HG03159 (cell line): ENCODE measurements around the gene CEACAM18.
A peak's percentile ranks its signal among the peaks of the same experiment; 100 is the strongest.
"Not testable (repeated sequence)": the region's sequence is repeated elsewhere in the genome, so short reads cannot be mapped to it uniquely, and the experiment has no call there.

Experiments used
- ATAC-seq: cut with Tn5 transposase; IDR thresholded peaks from one replicate; pipeline ENCODE4 v1.9.1; 2021; ENCODE audit warnings: mild to moderate bottlenecking, moderate library complexity; ENCODE audit not compliant: unreplicated experiment

The CEACAM18 gene

DNA sequence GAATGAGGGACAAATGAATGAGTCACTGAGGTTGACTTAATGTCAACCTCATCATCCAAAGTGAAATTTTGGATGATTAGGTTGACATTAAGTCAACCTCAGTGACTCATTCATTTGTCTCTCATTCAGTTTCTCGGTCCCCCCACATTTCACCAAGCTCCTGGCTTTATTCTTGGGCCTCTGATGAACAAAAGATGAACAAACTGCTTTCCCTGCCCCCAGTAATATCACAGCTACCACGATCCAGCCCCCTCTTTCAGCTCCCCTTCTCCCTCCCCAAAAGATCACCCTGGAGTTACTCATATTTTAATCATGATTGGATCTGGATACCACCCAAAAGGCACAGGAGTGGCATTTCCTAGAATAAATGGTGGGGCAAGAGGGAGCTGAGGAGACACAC is 10.8 kb downstream of the CEACAM18 start:
- ATAC-seq = no peak

DNA sequence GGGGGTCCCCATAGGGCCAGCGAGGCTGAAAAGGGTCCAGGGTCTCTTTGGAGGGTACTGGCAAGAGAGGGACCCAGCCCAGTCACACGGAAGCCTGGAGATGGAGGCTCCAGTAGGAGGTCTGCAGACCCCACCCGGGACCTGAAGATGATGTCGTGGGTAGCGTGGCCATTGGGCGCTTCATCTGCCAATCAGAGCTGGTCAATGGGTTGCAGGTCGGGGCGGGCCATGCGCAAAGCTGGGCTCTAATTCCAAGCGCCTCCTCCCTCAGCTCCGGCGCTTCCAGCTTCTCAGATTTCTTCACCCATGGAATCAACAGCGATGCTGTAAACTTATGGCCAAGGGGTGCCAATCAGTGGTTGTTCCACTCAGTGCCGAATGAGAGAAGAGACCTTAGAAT is 12.3 kb downstream of the CEACAM18 start:
- no peak for ATAC-seq

DNA sequence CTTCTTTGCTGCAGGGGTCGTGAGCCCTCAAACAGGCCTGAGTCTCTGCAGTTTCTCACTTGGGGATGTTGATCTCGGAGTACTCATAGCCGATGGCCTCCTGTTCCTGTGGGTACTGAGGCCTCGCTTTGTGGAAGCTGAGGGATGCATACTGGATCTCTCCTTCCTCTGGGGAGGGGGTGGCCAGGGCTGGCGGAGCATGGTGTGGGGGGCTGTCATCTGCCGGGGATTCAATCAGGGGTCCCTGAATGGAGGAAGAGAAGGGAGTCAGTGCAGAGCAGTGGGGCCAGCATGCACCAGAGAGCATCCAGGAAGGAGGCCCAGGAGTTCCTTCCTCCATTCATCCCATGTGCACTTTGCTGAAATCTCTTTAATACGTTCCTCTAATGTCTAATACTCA is 13.2 kb downstream of the CEACAM18 start:
- no peak for ATAC-seq

DNA sequence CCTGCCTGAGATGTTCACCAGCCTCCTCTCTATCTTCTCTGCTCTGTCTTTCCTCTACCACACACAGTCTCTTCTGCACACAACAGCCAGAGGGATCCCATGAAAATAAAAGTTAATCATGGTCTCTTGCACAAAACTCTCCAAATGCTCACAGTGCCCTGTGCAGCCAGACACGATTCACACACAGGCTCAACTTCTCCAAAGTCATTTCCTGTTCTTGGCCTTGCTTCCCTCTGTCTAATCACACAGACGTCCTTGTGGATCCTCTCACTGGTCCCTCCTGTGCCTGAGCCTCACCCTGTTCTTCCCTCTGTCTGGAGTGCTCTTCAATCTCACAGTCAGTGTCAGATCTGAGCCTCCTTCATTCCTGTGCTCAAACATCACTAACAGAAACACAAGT is 15.4 kb downstream of the CEACAM18 start:
- no peak for ATAC-seq

DNA sequence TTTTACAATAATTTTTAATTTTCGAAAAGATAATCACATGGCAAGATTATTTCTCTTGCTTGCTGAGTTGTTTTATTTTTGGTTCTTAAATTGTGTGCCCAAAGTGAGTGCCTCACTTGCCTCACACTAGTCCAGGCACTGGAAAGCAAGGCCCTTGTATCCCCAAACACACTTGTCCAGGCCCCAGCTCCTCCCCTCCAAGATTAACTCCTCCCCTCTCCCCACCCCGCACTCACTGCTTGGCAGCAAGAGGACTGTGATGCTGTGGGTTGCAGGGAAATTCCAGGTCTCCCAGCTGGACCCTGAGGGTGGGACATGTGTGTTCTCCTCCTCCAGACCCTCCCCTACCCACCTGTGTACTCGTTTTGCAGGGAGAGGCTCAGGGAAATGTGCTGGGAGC is 19.3 kb downstream of the CEACAM18 start:
- ATAC-seq = no peak

DNA sequence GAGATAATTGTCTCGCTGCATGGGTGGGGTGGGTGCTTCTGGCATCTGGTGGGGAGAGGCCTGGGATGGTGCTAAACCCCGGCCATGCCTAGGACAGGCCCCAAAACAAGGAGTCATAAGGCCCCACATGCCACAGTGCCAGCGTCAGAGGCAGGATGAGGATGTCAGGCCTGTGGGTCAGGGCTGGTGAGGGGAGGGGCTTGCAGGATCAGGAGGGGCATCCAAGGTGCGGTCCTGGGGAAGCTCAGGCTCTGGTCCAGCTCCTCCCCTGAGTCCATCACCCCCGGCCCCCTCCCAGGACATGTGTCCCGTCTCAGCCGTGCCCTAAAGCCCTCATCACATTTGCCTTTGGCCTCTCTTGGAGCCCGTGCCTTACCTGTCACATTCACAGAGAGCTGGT is 22.6 kb downstream of the CEACAM18 start:
- not testable (repeated sequence) for ATAC-seq

DNA sequence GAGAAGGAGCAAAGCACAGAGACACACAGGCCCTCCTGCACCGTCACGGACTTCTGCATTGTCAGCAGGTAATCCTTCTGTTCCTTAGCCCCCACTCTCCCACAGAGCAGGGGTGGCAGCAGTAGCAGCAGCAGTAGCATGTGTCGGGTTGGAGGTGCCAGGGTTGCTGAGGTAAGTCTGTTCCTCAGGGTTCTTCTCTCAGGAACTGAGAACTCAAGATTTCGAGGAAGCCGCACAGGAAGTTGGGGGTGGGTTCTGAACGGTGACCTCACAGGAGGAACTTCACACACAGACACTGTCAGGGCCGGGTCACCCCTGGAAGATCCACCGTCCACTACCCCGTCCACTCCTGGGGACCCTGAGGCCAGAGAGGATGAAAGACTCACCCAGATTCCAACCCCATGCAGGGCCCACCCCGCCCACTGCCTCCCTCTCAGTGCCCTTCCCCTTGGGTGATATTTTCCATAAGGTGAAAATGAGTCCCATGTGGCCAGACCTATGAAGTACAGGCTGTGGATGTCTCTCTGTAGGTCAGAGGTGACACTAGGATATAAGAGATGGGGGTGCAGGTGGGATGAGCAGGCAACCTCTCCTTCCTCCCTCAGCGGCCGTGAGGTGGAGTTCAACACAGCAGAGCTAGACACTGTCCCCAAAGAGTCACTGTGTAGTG is 23.4 kb downstream of the CEACAM18 start, which contains the start of gene SIGLEC12:
TSS of gene SIGLEC12 (minus strand) at position 207 of the 670 bp plus-strand sequence. CDS start at position 140, 67 bp downstream.
- no peak for ATAC-seq

DNA sequence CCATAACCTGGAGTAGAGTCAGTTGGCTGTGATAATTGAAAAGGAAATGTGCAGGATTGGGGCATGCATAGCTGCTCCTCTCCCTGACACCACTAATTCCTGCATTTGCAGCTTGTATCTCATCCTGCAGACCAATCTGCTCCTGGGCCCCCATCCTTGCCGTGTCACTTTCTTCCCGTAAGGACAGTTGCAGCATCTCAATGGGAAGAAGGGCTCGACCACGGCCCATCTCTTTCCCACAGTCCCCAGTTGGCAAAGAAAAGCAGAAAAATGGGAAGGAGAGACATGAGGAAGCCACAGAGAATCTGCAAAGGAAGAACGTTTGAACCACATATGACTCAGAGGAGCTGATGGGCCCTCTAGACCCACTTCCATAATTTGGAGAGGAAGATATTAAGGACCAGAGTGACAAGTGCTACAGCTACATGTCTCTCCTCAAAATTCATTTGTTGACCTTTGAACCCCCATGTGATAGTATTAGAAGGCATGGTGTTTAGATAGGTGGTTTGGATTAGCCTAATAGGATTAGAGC is 25.0 kb downstream of the CEACAM18 start:
- no peak for ATAC-seq

DNA sequence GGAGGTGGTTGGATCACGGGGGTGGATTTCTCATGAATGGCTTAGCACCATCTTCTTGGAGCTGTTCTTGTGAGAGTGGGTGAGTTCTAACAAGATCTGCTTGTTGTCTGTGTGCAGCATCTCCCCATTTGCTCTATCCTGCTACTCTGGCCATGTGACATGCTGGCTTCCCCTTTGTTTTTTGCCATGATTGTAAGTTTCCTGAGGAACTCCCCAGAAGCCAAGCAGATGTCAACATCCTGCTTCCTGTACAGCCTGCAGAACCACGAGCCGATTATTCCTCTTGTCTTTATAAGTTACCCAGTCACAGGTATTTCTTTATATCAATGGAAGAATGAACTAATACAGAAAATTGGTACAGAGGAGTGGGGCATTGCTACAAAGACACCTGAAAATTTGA is 25.6 kb downstream of the CEACAM18 start:
- no peak for ATAC-seq

DNA sequence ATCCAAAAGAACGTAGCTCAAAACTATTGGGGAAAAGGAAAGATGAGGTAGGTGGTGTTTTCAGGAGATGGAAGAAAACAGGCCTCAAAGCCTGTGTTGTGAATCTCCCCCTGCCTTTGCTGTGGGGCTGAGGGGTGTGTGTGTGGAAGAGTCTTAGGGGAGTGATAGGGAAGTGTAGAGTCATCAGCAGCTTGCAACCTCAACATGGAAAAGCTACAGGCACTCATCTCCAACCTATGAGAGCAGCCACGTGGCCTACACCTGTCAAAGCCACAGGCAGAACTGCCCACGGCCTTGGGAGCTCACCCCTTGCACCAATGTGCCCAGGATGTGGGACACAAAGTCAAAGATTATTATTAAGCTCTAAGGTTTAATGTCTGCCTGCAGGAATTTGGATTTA is 27.6 kb downstream of the CEACAM18 start:
- no peak for ATAC-seq

DNA sequence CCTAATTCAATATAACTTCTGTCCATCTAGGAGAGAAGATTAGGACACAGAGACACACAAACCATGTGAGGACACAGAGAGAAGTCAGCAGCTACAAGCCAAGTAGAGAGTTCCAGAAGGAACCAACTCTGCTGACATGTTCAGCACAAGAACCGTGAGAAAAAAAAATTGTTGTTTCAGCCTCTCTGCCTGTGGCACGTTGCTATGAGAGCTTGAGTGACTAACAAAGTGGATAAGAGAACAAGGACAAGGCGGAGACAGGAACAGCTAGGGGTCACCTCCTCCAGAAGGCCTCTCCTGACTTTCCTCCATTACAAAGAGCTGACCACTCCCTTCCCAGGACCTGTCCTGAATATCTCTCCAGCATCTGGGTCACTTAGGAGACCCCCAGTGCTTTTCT is 28.9 kb downstream of the CEACAM18 start:
- ATAC-seq = no peak

DNA sequence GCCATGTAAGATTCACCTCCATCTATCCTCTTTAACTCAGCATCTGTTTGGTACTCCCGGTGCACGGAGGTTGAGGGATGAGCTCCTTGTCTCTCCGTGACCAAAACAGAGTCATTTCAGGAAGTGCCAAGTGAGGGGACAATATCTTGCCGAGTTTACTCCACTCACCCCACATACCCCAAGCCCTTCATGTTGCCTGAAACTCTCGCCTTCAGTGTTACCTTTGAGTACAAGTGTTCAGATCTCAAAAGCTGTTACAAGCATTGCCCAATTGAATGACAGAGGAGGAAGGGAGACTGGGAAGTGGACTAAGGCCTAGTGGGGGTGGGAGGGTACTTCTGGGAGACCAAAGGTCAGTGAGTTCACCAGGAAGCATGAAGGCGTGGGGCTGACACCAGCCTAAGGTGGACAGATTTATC is 29.3 kb downstream of the CEACAM18 start:
- no peak for ATAC-seq

DNA sequence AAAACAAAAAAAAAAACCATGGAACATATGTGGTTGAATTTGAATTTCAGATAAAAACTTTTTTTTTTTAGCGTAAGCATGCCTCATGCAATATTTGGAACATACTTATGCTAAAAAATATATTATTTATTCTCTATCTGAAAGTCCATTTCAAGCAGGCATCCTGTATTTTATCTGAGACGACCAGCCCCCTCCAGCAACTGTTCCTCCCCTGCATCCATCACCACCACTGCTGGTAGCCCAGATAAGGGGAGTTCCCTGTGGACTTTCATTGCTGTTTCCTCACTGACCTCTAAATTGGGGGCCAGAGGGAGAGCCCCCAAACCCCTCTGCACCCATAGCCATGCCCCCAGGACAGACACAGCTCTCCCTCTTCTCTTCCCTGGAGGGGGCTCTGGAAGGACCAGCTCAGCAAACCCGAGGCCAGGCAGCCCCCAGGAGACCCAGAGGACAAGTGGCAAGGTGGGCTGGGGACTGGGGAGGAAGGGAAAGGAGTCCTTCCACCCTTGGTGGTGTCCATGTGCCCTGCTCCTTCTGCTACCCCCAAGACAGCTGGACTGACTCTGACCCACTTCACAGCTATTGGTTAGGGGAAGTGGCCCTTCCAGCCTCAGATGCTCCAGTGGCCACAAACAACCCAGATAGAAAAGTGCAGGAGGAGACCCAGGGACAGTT is 29.9 kb downstream of the CEACAM18 start:
- no peak for ATAC-seq

DNA sequence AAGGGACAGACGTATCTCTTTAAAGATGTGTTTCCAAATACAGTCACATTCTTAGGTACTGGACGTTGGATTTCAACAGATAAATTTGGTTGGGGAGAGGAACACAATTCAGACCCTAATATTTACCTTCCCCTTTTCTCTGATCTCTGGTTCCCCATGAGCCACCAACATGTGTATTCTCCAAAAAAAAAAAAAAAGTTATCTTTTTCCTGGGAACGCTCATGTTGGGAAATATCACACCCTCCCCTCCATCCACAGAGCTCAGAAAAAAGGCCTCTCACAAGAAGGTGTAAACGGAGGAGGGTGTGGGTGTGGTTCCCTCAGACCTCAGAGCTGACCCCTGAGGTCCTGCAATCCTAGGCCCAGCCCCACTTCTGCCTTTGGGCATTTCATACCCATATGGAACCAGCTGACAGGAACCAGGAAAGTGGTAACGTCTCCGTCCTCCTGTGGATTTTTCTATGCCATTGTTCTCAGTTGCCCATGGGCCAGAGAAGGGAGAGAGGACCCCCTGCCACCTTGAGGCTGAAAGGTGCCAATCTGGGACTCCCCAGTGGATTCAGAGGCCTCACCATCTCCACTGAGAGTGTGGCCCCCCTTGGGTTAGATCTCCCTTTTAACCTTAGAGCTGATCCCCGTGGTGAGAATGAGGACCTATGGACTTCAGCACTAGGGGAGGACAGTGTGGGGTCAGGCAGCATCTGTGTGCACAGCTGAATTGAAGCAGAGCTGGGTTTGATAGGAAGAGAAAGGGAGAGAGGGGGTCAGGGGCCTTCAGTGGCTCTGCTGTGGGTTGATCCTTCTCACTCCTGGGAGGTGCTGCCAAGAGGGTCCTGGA is 31.7 kb downstream of the CEACAM18 start:
- ATAC-seq = no peak

DNA sequence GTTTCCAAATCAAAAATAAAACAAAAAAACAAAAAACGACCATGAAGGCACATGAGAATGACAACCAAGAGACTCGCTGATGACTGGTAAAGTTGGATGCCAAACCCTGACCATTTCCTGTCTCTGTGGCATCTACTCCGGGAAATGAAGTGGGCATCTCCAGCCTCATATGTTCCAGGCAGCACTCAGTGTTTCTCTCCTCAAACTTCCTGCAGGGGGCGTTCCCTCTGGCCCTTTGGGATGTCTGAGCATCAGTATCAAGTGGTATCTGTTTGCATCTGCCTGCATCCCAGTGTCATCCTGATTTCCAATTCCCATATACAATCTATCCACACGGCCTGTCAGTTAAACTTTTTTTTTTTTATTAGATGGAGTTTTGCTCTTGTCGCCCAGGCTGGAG is 33.0 kb downstream of the CEACAM18 start:
- no peak for ATAC-seq

DNA sequence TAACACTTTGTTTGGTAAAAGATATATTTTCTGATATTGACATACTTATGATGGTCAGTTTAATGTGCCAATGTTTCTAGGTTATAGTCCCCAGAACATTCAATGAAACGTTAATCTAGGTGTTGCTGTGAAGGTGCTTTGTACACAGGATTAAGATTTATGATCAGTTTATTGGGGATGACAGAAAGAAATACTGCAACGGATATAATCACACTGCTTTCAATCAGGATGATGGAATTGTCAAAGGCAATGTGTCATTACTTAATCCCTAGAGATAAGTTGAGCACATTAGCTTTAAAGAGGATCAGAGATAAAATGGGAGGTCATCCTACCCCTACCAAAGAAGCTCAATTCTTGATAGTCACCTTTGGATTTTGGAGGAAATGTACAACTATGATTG is 35.6 kb downstream of the CEACAM18 start:
- ATAC-seq = no peak

DNA sequence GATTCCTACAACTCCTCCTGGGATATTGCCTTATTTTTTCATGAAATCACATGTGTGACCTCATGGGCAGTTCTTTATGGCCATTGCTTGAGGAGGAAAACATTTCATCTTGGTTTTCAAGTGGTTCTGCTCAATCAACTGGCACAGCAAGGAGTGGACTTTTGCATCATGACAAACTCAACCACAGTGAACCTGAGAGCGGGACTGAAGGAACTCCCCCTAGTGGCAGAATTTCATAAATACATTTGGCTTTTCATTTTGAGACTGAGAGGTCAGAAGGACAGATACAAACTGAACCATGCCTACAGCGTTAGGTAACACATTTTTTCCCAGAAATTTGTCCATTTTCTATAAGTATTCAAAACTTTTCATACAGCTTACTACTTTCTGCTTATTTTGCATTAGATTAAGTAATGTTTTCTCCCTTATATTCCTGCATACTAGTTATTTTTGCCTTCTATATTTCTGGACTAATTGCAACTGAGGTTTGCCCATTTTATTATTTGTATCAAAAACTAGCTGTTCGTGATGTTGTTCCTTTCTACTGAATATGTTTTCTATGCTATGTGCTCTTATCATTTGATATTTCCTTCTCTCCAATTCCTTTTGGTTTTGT is 36.6 kb downstream of the CEACAM18 start:
- ATAC-seq = peak; percentile 52

DNA sequence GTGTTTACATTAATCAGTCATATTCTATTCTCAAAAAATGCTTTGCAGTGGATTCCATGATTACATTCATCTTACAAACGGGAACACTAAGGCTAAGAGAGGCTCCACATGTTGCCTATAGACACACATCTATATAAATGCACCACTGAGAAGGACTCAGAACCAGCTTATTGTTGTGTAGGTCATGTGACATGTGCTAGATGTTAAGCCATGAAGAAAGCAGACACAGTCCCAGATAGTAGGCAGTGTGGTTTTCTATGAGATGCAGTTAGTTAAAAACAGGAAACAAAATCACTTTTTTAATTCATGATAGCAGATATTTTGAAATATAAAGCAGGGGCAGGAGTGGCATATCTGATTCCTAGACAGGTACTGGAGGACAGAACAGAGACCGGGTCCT is 42.4 kb downstream of the CEACAM18 start:
- ATAC-seq = no peak

DNA sequence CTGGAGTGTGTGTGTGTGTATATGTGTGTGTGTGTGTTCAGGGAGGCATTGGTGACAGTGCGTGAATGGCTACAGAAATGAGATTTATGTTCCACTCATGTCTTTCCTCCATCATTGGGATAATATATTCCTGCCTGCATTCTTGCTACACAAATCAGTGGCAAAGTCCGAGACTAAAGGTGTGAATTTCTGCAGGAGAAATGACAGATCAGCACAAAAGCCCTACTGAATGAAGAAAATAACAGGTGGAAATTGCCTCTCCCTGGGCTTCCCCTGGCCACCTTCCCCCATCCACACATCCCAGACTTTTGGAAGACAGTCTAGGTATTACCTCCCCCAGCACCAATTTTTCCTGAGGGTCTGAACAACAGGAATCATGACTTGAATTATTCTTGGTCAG is 43.0 kb downstream of the CEACAM18 start:
- no peak for ATAC-seq

DNA sequence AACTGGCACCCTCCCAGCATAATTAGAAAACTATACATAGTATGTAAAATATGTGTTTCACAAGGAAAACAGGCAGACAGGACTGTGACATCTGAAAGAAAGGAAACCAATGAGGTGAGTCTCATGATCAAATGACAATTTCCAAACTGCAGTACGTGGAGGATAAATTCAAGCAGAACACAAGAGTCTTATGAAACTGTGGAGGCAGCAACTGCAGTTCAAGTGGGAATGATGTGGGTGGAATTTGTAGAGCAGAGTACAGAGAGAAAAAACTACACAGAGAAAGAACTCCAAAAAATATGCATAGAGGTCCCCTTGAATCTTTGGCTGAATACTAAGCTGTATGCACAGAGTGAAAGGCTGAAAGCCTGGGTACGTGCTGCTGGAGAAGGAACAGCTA is 43.4 kb downstream of the CEACAM18 start:
- no peak for ATAC-seq

DNA sequence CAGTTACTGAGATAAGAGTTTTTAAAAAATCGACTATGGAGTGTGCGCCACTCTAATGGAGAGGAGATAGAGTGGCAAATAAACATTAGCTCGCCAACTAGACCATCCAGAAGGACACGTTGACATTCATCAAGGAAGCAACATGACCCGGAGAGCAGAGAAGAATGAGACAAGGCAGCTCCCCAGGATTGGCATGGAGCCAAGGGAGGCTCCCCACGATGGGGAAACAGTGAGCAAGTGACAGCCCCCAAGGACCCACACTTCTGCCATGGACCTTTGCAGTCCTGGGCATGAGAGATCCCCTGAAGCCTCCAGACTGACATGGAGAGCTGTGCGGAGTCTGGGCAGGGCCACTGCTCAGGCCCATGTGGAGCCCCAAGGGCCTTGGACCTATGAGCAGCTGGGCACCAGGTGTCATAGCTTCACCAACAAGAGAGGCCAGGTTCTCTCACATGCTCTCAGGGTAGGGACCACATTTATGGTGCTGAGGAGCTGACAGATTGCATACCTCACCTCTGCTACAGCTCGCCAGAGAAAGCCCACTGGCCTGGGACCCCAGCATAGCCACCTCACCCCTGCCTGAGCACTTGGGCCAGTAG is 46.4 kb downstream of the CEACAM18 start:
- no peak for ATAC-seq
